HK-2 (cell line): ENCODE data around the gene FDXACB1.

Experiments
- DNase-seq: peaks from one replicate; pipeline ENCODE4 v3.0.0-alpha.2; 2018; ENCODE audit not compliant: unreplicated experiment

The FDXACB1 gene, protein sequence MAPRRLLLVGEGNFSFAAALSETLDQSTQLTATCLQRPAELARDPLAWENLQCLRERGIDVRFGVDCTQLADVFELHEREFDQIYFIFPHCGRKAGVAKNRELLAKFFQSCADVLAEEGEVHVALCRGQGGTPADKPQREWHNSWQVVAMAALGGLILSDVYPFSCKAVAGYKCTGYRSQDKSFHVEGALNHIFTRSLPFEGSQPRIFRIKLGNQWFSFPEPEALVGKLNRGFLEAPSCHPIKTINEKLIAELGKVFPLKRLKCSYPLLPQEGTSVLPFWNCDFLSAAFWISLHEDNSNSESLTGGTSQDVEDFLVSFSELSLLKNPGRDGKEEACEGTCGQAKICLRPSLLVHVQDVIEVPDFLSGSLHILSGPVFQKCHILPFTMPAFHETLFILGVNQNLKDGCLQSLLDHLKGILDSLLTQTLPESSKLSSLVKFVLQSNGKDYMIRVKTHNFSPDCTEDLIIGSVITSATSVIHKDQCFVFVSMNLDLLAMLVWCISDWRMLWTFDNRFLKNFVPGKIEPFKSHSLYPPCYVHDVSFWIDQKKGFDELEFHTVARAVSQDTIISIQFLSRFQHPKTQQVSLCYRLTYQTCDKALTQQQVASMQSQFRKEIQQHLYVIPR

DNA sequence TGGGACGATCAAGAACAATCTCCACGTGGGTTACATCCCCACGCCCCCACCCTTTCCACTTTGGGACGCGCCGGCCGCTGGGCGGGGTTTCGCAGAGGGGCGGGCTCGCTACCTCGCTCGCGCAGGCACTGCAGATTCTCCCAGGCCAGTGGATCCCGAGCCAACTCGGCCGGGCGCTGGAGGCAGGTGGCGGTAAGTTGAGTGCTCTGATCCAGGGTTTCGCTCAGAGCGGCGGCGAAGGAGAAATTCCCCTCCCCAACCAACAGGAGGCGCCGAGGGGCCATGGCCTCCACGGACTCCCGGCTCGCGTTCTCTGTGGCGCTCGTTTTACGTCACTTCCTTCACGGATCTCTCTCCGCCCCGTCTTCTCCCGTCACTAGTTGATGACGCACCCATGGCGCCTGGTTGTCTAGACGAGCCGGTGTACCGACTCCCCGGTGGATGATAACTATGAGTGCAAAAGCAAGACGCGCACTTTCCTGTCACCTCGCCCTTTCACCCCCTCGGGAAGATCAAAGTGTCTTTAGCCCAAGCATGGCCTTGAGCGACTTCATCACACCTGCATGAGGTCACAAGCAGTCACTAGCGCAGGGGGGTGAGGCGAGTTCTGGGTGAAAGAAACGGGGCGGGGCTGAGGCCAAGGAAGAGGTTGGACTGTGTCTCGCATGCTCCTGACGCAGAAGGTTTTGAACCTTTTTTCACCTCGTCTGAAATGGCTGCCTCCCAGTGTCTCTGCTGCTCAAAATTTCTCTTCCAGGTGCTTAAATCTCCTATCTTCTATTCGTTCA lies at the start of gene FDXACB1, which contains the start of gene CFAP68:
Gene FDXACB1, minus strand, starts transcription at position 317 of the 788 bp plus-strand sequence. Its CDS starts 33 bp downstream, at position 284.
Gene CFAP68, plus strand, starts transcription at position 693 of the 788 bp plus-strand sequence. Its CDS starts 20 bp downstream, at position 713.
- peak; percentile 94 for DNase-seq

DNA sequence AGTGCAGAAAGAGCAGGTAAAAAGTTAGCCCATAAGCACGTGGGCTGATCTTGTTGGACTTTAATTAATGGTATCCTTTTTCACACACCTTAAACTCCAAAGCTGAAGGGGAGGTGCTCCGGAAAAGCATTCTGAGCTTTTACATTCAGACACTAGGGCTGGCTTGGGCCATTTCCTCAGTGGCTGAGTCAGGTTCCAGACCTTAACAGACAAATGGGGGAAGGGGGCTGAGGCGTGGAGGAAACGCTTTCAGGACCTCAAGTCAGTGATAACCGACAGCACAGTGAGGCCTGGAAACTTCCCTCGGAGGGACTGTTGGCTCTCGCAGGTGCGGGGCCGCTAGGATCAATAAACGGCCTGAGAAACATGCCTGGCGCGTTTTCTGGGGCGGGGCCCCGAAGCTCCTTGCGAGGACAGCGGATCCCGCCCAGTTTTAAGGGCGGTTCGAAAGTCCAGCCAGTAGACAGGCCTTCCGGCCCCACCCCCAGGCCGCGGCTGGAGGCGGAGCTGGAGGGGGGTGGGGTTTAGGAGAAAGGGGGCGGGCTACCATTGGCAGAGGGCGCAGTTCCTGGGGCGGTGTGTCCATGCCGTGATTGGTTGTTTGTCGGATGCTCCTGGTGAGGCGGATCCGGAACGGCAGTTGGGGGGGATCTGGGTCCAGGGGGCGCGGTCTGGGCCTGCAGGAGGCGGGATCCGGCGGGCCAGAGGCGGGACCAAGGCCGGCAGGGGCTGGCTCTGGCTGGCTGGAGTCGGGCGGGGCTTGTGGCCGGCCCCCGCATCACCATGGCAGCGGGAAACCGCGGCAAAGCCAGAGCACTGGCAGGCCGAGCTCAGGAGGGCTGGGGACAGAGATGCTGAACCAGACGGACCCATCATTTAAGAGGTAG lies 47.8 kb upstream of the FDXACB1 start:
- DNase-seq, result peak; percentile 92

DNA sequence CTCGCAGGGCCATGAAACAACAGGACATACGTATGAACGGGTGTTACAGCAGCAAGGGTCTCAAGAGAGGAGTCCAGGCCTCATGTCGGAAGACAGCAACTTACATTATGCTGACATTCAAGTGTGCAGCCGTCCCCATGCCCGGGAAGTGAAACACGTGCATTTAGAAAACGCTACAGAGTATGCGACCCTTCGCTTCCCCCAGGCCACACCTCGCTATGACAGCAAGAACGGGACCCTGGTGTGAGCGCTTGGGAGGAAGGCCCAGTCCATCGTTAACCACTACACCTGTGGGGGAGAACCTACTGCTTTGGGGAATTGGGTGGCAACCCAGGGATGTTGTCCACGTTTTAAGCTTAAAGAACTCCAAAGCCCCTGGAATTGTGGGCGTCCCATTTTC lies 47.0 kb upstream of the FDXACB1 start:
- DNase-seq, result no peak

DNA sequence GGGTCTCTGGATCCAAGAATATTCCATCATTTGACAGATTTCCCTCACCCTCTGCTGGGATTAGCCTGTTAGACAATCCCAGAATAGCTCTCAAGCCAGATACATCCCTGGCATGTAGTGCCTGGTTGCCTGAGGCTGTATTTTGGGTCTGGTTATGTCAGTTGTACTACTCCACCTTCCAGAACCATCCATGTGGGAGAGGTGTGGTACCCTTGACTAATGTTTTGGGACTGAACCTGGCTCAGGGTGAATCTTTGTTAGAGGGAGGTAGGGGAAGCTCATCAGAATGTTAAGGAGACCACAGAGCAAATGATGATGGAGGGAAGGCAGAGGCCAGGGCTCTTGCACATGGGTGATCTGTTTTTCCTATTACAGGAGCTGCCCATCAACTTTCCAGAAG lies 45.0 kb upstream of the FDXACB1 start:
- DNase-seq, result no peak

DNA sequence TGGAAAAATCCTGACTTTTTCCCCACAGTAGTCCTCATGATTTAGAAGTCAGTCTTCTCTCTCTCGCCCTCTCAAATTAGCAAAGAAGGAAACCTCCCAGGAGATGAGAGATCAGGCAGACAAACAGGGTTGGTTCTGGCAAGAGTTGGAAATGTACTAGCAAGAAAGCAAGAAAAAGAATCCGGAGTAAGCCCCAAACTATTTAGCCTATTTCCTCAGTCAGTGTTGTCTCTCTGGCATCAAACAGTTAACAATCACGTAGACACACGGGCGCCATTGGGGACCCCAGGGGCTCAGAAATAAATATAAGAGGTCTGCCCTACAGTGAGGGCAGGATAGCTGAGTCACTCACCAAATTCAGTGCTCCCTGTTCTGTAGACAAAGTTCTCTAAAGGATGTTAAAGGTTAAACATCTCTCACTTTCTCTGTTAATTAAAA lies 44.4 kb upstream of the FDXACB1 start:
- DNase-seq, result no peak

DNA sequence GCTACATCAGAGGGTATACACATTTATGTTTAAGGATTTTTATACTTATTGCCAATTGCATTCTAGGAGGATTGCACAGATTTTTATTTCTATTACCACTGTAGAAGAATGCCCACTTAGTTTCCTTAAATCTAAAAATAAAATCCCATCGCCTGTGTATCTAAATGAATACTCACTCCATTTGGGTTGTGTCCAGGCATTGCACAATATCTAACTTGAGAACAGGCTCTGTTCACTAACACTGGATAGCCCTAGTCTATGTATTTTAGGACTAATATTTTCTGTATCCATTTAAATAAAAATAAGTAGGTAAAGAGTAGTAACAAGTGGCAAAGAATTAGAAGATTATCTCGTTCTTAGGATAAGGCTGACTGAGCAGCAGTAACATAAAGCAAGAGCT lies 43.8 kb upstream of the FDXACB1 start:
- no peak for DNase-seq

DNA sequence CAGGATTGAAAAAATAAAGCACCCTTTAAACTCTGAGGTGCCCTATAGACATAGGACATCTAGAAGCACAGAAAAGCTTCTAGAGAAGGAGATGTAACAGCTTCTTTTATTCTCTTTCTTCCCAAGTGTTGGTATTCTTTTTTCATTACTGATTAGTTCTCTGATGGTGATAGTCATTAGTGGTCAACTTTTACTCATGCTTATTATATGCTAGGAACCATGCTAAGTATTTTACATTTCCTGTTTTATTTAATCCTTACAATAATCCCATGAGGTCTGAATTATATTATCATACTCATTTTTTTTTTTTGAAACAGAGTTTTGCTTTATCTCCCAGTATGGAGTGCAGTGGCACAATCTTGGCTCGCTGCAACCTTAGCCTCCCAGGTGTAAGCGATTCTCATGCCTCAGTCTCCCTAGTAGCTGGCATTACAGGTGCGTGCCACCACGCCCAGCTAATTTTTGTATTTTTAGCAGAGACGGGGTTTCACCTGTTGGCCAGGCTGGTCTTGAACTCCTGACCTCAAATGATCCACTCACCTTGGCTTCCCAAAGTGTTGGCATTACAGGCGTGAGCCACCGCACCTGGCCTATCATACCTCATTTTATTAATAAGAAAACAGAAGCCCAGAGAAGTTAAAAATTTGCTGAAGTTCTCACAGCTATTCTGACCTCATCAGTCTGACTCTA lies 42.7 kb upstream of the FDXACB1 start:
- no peak for DNase-seq

DNA sequence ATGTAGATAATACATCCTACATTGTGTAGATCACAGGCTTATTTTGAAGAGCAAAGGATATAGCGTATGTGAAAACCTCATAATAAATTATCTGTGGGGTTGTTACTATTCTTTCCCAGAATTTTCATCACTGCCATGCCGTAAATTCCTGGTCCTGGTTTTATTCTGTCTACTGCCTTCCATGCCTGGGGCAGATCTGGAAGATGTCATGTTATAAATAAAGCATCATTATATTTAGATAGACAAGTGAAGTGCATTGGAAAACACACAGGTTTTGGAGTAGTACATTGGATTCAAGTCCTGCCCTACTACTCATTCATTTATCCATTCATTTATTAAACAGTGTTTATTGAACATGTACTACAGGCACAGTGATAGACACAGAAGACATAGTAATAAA lies 41.9 kb upstream of the FDXACB1 start:
- no peak for DNase-seq

DNA sequence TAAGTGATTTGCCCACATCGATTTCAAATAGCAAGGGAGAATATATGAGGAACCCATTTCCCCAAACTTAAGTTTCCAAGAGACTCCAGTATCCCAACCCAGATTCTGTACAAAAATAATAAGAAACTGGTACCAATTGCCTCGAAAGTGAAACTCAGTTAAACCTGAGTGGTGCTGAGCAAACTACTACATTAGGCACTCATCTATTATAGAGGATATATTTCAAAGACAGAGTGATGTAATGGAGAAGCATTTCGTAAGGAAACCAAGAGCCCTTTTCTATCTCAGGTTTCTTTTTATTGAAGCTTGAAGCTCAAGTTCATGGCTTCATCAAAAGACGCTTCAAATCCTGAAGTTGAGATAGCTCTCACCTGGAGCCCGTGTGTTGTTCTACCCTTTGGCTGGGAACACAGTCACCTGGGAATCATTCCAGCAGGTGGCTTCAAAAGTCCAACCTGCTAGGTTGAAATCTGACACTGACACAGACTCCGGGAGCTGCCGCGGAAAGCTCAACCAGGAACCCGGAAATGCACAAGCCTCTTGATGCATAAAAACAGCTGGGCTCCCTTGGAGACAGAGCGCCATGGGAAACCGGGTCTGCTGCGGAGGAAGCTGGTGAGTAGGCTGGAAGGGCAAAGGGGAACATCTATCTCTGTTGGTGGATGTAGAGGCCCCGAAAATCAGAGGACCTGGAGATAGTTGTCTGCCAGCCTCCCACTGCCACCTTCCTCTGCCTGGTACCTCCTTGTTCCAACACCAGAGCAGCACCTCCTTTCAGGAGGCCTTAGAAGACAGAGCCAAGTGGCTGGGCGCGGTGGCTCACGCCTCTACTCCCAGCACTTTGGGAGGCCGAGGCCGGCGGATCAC lies 39.7 kb upstream of the FDXACB1 start, which contains the start of gene C11orf52:
Gene C11orf52, plus strand, starts transcription at position 524 of the 867 bp plus-strand sequence. Its CDS starts 60 bp downstream, at position 584.
- peak; percentile 39 for DNase-seq

DNA sequence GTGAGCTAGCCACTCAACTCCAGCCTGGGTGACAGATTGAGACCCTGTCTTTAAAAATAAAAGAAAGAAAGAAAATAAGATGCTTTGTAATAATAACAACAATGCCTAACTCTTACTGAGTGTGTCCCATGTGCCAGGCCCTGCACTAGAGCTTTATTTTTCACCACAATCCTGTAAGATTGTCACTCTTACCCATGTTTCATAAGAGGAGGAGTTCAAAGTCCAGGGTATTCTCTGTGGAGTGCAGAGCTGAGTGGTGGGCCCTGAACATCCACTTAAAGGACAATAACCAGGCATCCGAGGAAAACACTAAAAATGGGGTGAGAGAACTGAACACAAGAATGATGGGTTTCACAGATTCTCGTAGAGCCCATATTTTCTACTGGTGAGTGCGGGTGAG lies 38.8 kb upstream of the FDXACB1 start:
- no peak for DNase-seq

DNA sequence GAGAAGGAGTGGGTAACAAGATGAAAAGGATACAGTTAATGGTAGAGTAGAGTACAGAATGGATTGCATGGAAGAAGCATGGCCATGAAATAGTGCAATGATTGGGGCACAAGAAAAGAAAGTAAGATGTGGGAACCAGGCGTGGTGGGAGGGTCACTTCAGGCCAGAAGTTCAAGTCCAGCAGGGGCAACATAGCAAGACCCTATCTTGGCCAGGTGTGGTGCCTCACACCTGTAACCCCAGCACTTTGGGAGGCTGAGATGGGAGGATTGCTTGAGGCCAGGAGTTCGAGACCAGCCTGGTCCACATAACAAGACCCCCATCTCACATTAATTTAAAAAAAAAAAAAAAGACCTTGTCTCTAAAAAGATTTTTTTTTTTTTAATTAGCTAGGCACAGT lies 38.3 kb upstream of the FDXACB1 start:
- no peak for DNase-seq

DNA sequence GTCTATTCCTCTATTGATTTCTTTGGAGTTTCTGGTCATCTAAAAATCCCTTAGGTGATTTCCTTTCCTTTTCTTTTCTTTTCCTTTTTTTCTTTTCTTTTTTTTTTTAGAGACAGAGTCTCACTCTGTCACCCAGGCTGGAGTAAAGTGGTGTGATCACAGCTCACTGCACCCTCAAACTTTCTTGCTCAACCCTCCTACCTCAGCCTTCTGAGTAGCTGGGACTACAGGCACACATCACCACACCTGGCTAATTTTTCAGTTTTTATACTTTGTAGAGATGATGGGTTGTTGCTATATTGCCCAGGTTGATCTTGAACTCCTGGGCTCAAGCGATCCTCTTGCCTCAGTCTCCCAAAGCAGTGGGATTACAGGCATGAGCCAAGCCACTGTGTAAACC lies 37.8 kb upstream of the FDXACB1 start:
- DNase-seq, result no peak

DNA sequence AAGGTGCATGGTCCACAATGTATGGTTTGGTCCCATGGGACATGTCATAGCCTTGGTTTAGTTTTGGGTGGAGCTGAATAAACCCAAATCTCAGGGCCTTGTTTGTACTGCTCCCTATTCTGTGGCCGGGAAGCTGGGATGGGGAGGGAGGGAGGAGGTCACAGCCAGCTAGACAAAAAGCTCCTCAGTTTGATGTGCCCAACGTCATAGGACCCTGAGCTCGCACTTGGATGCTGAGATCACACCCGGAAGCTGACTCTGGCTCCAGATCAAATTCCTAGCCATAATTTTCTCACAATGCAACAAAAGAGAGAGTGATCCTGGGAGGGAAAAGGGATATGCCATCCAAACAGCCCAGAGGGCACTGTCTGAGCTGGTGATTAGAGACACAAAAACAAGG lies 35.0 kb upstream of the FDXACB1 start:
- no peak for DNase-seq

DNA sequence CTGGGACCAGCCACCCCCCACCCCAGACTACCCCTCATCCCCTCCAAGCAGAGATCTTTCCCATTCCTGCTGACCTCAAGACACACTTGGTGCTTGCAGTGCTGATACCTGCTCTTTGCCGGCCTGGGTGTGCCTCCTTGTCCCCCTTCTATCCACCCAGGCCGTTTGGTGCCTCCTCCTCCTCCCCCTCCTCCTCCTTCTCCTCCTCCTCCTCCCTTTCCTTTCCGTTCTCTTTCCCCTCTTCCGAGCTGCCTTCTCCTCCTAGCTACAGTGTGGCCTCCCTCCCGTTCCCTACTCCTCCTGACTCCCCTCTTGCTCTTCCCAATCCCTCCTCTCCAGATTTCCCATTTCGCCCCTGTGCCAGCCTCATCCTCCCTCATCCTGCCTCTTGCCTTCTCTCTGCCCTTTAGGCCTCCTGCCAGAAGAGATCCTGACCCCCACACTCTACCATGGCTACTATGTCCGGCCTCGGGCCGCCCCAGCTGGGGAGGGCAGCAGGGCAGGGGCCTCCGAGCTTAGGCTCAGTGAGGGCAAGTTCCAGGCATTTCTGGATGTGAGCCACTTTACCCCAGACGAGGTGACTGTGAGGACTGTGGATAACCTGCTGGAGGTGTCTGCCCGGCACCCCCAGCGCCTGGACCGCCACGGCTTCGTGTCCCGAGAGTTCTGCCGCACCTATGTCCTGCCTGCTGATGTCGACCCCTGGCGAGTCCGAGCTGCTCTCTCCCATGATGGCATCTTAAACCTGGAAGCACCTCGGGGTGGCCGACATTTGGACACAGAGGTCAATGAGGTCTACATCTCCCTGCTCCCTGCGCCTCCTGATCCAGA lies 34.3 kb upstream of the FDXACB1 start:
- DNase-seq, result no peak

DNA sequence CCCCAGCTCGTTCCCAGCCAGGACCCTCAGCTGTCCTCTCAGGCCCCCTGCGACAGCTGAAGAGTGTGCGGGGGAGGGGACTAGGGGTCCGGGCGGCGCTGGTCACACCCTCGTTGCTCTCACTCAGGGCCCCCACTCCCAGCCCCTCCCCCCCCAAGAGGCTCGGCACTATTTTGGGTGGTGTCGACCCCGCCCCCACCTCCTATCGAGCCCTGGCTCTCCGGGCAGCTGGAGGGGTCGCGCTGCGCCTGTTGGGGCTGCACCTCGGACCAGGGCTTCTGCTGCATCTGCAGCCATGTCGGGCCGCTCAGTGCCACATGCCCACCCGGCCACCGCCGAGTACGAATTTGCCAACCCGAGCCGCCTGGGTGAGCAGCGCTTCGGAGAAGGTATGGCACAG lies 33.6 kb upstream of the FDXACB1 start, which contains the start of gene HSPB2:
Gene HSPB2, plus strand, starts transcription at position 200 of the 400 bp plus-strand sequence. Its CDS starts 96 bp downstream, at position 296.
- no peak for DNase-seq

DNA sequence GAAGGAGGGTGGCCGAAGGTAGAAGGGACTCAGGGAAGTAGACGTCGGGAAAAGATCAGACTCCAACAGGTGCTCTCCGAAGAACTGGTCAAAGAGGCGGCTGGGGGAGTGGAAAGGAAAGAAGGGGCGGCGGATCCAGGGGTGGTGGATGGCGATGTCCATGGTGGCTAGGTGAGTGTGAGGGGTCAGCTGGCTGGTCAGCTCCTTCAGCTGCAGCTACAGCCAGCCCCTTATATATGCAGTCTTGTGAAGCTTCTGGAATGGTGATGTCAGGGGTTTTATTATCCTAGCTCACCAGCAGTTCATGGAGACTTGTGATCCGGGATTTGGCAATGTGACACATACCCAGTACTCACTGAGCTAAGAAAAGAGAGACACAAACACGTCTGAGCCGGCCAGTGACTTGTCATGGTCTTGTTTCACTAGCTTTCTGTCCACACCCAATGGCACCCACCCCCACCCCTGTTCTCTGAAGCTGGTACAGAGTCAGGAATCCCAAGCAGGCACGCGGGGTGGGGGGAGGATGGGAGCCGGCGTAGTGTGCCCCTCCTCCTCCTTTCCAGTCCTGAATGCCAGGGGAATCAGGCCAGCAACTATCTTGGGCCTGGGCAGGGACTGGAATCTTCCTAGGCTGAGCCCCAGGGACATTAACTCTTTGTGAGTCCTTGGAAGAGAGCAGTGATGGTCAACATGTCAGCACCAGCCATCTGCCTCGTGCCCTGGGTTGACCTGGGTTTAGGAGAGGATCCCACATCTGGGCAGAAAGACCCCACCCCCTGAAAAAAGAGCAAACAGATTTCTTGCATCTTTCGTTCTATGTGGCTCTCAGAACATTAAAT lies 32.8 kb upstream of the FDXACB1 start, which contains the start of gene CRYAB:
Gene CRYAB, minus strand, starts transcription at position 208 of the 839 bp plus-strand sequence. Its CDS starts 46 bp downstream, at position 162.
- DNase-seq, result peak; percentile 66
